ENCODE measurements around the gene CRY1. TPM values are rescaled to one million over a fixed set of nuclear protein-coding genes. Genes with fewer than 3 reads are reported as not detected.

Gene CRY1
- total RNA-seq, 3 donors from 2014 or later (not counting 1 experiment from before 2014, with no cell fraction given) = 71.1 to 124 (median 115) TPM

DNA sequence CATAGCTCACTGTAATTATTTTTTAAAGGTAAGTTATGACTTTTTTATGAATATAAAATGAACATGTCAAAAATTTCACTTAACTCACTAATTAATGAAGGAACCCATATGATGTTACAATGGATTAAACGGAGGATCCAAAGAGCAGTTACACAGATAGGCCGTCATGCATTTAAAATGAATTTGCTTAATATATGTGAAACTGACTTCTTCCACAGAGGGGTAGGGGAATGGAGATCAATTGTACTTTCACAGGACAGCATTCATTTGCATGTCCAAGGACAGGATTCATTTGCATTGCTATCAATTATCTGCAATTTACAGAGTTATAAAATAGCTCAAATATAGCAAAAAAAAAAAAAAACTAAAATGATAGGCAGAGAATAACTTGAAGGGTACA lies 6.6 kb upstream of the CRY1 start:
- H3K27me3 Mint-ChIP-seq (ENCODE audit: low read depth in 2 of 2) = peaks cover 10 to 18% of the 10 kb centered on the region in 2 donors
- no peaks in the 10 kb centered on the region for H3K9me3 Mint-ChIP-seq
- H3K36me3 ChIP-seq (ENCODE audit: control insufficient read depth, insufficient read depth, low read length) = no peaks in the 10 kb centered on the region
- H3K27ac ChIP-seq (ENCODE audit: low read length) = no peak overlapping the region
- H3K9me3 ChIP-seq (ENCODE audit: control insufficient read depth, insufficient read depth, low read length) = no peaks in the 10 kb centered on the region
- H3K27ac Mint-ChIP-seq = no peak overlapping the region
- H3K27me3 ChIP-seq (ENCODE audit: control insufficient read depth, insufficient read depth, low read length) = no peaks in the 10 kb centered on the region
- no peaks in the 10 kb centered on the region for H3K4me1 ChIP-seq (ENCODE audit: control insufficient read depth, insufficient read depth, low read length)
- ATAC-seq = no peak
- intact Hi-C loops (cut with micrococcal nuclease) = loop anchor here (5.0 to 10.0 kb wide), 2 partner anchors 115 to 713 kb away; partner anchors contain the start of gene MTERF2
- H3K4me1 Mint-ChIP-seq = peaks cover 0 to under 1% of the 10 kb centered on the region in 2 donors
- H3K4me3 ChIP-seq (ENCODE audit: low read length) = no peak overlapping the region
- DNase-seq = no peak
- WGBS (ENCODE audit: insufficient coverage) = 91% methylated on average over 2 of the region's 2 CpGs
- no peaks in the 10 kb centered on the region for H3K36me3 Mint-ChIP-seq
- no peak overlapping the region for H3K4me3 Mint-ChIP-seq
- TF ChIP-seq, protein P1, sequence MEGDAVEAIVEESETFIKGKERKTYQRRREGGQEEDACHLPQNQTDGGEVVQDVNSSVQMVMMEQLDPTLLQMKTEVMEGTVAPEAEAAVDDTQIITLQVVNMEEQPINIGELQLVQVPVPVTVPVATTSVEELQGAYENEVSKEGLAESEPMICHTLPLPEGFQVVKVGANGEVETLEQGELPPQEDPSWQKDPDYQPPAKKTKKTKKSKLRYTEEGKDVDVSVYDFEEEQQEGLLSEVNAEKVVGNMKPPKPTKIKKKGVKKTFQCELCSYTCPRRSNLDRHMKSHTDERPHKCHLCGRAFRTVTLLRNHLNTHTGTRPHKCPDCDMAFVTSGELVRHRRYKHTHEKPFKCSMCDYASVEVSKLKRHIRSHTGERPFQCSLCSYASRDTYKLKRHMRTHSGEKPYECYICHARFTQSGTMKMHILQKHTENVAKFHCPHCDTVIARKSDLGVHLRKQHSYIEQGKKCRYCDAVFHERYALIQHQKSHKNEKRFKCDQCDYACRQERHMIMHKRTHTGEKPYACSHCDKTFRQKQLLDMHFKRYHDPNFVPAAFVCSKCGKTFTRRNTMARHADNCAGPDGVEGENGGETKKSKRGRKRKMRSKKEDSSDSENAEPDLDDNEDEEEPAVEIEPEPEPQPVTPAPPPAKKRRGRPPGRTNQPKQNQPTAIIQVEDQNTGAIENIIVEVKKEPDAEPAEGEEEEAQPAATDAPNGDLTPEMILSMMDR (IDR thresholded peaks at IDR 0.05) = no peak

DNA sequence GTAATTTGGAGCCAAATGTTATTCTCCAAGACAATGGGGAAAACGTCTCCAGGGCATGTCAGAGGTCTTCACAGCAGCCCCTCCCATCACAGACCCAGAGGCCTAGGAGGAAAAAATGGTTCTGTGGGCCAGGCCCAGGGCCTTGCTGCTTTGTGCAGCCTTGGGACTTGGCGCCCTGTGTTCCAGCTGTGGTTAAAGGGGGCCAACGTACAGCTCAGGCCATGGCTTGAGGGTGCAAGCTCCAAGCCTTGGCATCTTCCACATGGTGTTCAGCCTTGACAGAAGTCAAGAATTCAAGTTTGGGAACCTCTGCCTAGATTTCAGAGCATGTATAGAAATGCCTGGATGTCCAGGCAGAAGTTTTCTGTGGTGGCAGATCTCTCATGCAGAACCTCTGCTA lies 3.2 kb upstream of the CRY1 start:
- TF ChIP-seq, protein P1 (IDR thresholded peaks at IDR 0.05) = no peak
- no peaks in the 10 kb centered on the region for H3K36me3 ChIP-seq (ENCODE audit: control insufficient read depth, insufficient read depth, low read length)
- H3K4me3 ChIP-seq (ENCODE audit: low read length) = no peak overlapping the region
- Mint-ChIP-seq H3K4me3 (no peak overlapping the region), H3K27ac (no peak overlapping the region), H3K4me1 (peaks cover 13 to 14% of the 10 kb centered on the region in 2 donors), H3K9me3 (no peaks in the 10 kb centered on the region), H3K27me3 (ENCODE audit: low read depth in 2 of 2) (peaks cover 10 to 18% of the 10 kb centered on the region in 2 donors), H3K36me3 (no peaks in the 10 kb centered on the region)
- intact Hi-C loops (cut with micrococcal nuclease) = loop anchor here (10.0 kb wide), 1 partner anchor 112 kb away; the partner anchor contains the start of gene MTERF2
- ATAC-seq (no peak), DNase-seq (no peak)
- H3K27ac ChIP-seq (ENCODE audit: low read length) = no peak overlapping the region
- no peaks in the 10 kb centered on the region for H3K27me3 ChIP-seq (ENCODE audit: control insufficient read depth, insufficient read depth, low read length)
- H3K9me3 ChIP-seq (ENCODE audit: control insufficient read depth, insufficient read depth, low read length) = no peaks in the 10 kb centered on the region
- H3K4me1 ChIP-seq (ENCODE audit: control insufficient read depth, insufficient read depth, low read length) = peaks cover 16% of the 10 kb centered on the region
- 84% methylated on average over 3 of the region's 3 CpGs for WGBS (ENCODE audit: insufficient coverage)

DNA sequence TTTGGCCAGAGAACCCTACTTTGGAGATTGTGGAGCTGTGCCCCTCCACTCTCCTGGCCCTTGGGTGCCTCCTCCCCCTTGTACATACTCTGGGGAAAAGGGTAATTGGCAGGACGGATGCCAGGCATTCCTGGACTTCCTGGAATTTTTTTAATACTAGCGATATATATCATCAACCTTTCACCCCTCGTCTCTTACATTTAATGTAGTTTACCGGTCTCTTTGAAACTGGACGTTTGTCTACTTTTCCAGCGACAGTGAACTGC lies 767 bp upstream of the CRY1 start:
- H3K27me3 Mint-ChIP-seq (ENCODE audit: low read depth in 2 of 2) = peaks cover 6% of the 10 kb centered on the region in 2 donors
- TF ChIP-seq, protein P1 (IDR thresholded peaks at IDR 0.05) = no peak
- no peak for ATAC-seq
- no peaks in the 10 kb centered on the region for H3K36me3 Mint-ChIP-seq
- no peaks in the 10 kb centered on the region for H3K9me3 Mint-ChIP-seq
- no peaks in the 10 kb centered on the region for H3K36me3 ChIP-seq (ENCODE audit: control insufficient read depth, insufficient read depth, low read length)
- H3K27ac ChIP-seq (ENCODE audit: low read length) = peak overlapping the region; percentile 98
- peak overlapping the region; percentile 93 for H3K4me3 ChIP-seq (ENCODE audit: low read length)
- H3K27ac Mint-ChIP-seq = no peak overlapping the region
- H3K4me3 Mint-ChIP-seq = no peak overlapping the region
- H3K27me3 ChIP-seq (ENCODE audit: control insufficient read depth, insufficient read depth, low read length) = no peaks in the 10 kb centered on the region
- H3K9me3 ChIP-seq (ENCODE audit: control insufficient read depth, insufficient read depth, low read length) = no peaks in the 10 kb centered on the region
- WGBS (ENCODE audit: insufficient coverage) = 10% methylated on average over 6 of the region's 6 CpGs
- H3K4me1 Mint-ChIP-seq = peaks cover 13 to 14% of the 10 kb centered on the region in 2 donors
- peaks cover 19% of the 10 kb centered on the region for H3K4me1 ChIP-seq (ENCODE audit: control insufficient read depth, insufficient read depth, low read length)
- DNase-seq = no peak
- intact Hi-C loops (cut with micrococcal nuclease) = loop anchor here (5.0 to 10.0 kb wide), 2 partner anchors 82 to 109 kb away; partner anchors contain the start of gene MTERF2
